H9 (cell line): Measurements from ENCODE around the gene SAMD14. TPM values are rescaled to one million over a fixed set of nuclear protein-coding genes. Genes with fewer than 3 reads are reported as not detected.
A peak's percentile ranks its signal among the peaks of the same experiment; 100 is the strongest.

Experiments
- DNase-seq: peaks from one replicate; pipeline ENCODE4 v3.0.0-alpha.2; 2017
- H2AFZ ChIP-seq: one replicate; pipeline ENCODE4 v1.6.1; 2013; ENCODE audit warnings: mild to moderate bottlenecking, low read length, control low read depth, moderate library complexity
- H2AK5ac ChIP-seq: 2 replicates; pipeline ENCODE4 v1.6.1; 2013; ENCODE audit warnings: low read length, control low read depth, mixed read lengths; ENCODE audit not compliant: insufficient read length
- H2BK120ac ChIP-seq: one replicate; pipeline ENCODE4 v1.6.1; 2013; ENCODE audit warnings: low read depth, mild to moderate bottlenecking, low read length, control low read depth, inconsistent platforms; ENCODE audit not compliant: poor library complexity, severe bottlenecking
- H2BK12ac ChIP-seq: 2 replicates; pipeline ENCODE4 v1.6.1; 2013; ENCODE audit warnings: low read length, control low read depth, mixed read lengths, low read depth; ENCODE audit not compliant: insufficient read length
- H2BK15ac ChIP-seq: 2 replicates; pipeline ENCODE4 v1.6.1; 2013; ENCODE audit warnings: low read depth, low read length, control low read depth
- H2BK20ac ChIP-seq: one replicate; pipeline ENCODE4 v1.6.1; 2013; ENCODE audit warnings: low read depth, mild to moderate bottlenecking, low read length, control low read depth, inconsistent platforms; ENCODE audit not compliant: poor library complexity, severe bottlenecking
- H2BK5ac ChIP-seq: 2 replicates; pipeline ENCODE4 v1.6.1; 2013; ENCODE audit warnings: low read length, control low read depth, mixed read lengths; ENCODE audit not compliant: insufficient read length
- H3K14ac ChIP-seq: 2 replicates; pipeline ENCODE4 v1.6.1; 2013; ENCODE audit warnings: low read length, control low read depth; ENCODE audit not compliant: insufficient read depth
- H3K18ac ChIP-seq: 2 replicates; pipeline ENCODE4 v1.6.1; 2013; ENCODE audit warnings: low read depth, mild to moderate bottlenecking, mixed read lengths, low read length, control low read depth; ENCODE audit not compliant: insufficient read length
- H3K23ac ChIP-seq: 2 replicates; pipeline ENCODE4 v1.6.1; 2013; ENCODE audit warnings: low read length, control low read depth, mixed read lengths, low read depth; ENCODE audit not compliant: insufficient read length
- H3K23me2 ChIP-seq: 2 replicates; pipeline ENCODE4 v1.6.1; 2013; ENCODE audit warnings: low read depth, mild to moderate bottlenecking, mixed read lengths, low read length, control low read depth; ENCODE audit not compliant: insufficient read length, poor library complexity, severe bottlenecking
- H3K27ac ChIP-seq: 2 replicates; pipeline ENCODE4 v1.5.1; 2013; ENCODE audit warnings: low read length, control low read depth, mixed read lengths, low read depth; ENCODE audit not compliant: insufficient read length
- H3K27me3 ChIP-seq: 2 replicates; pipeline ENCODE4 v1.6.1; 2013; ENCODE audit warnings: low read length, control low read depth, inconsistent platforms; ENCODE audit not compliant: insufficient read depth
- H3K4ac ChIP-seq: 2 replicates; pipeline ENCODE4 v1.6.1; 2013; ENCODE audit warnings: low read depth, mild to moderate bottlenecking, control low read depth, inconsistent platforms, low read length, moderate library complexity
- H3K4me1 ChIP-seq: 2 replicates; pipeline ENCODE4 v1.6.1; 2013; ENCODE audit warnings: low read length, control low read depth, inconsistent platforms; ENCODE audit not compliant: insufficient read depth
- H3K4me2 ChIP-seq: 2 replicates; pipeline ENCODE4 v1.6.1; 2013; ENCODE audit warnings: low read length, control low read depth, mixed read lengths; ENCODE audit not compliant: insufficient read length, insufficient read depth
- H3K56ac ChIP-seq: 2 replicates; pipeline ENCODE4 v1.6.1; 2013; ENCODE audit warnings: low read depth, mild to moderate bottlenecking, mixed read lengths, low read length, control low read depth; ENCODE audit not compliant: insufficient read length
- H3K79me1 ChIP-seq: 2 replicates; pipeline ENCODE4 v1.6.1; 2013; ENCODE audit warnings: low read depth, mild to moderate bottlenecking, moderate library complexity, low read length, control low read depth, inconsistent platforms; ENCODE audit not compliant: insufficient read depth, poor library complexity, severe bottlenecking
- H3K79me2 ChIP-seq: 2 replicates; pipeline ENCODE4 v1.6.1; 2013; ENCODE audit warnings: low read length, control low read depth, inconsistent platforms; ENCODE audit not compliant: insufficient read depth
- H3K9ac ChIP-seq: 2 replicates; pipeline ENCODE4 v1.6.1; 2013; ENCODE audit warnings: low read length, control low read depth, mixed read lengths; ENCODE audit not compliant: insufficient read length; ENCODE audit errors: extremely low read depth
- H3K9me3 ChIP-seq: one replicate; pipeline ENCODE4 v1.6.1; 2013; ENCODE audit warnings: low read depth, low read length, inconsistent platforms; ENCODE audit not compliant: control insufficient read depth
- H3T11ph ChIP-seq: one replicate; pipeline ENCODE4 v1.6.1; 2013; ENCODE audit warnings: mild to moderate bottlenecking, low read length, control low read depth, inconsistent platforms
- H4K20me1 ChIP-seq: one replicate; pipeline ENCODE4 v1.6.1; 2013; ENCODE audit not compliant: control insufficient read depth, insufficient read length, insufficient read depth
- H4K5ac ChIP-seq: 2 replicates; pipeline ENCODE4 v1.6.1; 2013; ENCODE audit warnings: low read depth, mild to moderate bottlenecking, mixed read lengths, low read length, control low read depth; ENCODE audit not compliant: insufficient read length
- H4K8ac ChIP-seq: replicated peaks from 2 replicates; pipeline ENCODE4 v1.6.1; 2013; ENCODE audit warnings: low read length, control low read depth, mixed read lengths, low read depth; ENCODE audit not compliant: insufficient read length
- H4K91ac ChIP-seq: 2 replicates; pipeline ENCODE4 v1.6.1; 2013; ENCODE audit warnings: low read depth, mild to moderate bottlenecking, moderate library complexity, mixed read lengths, low read length, control low read depth; ENCODE audit not compliant: insufficient read length
- H3K27ac Mint-ChIP-seq, 3 experiments: 2 replicates in 2 of 3; 3 replicates in 1 of 3; pipeline ENCODE4 v1.8.0; 2020 to 2021; ENCODE audit warnings: mixed read lengths in 3 of 3, mild to moderate bottlenecking in 1 of 3, moderate library complexity in 1 of 3
- H3K27me3 Mint-ChIP-seq: 2 replicates; pipeline ENCODE4 v1.8.0; 2021; ENCODE audit warnings: low read depth, mild to moderate bottlenecking, moderate library complexity, mixed read lengths
- H3K36me3 Mint-ChIP-seq, 3 experiments: 2 replicates in 2 of 3; 3 replicates in 1 of 3; pipeline ENCODE4 v1.8.0; 2020 to 2021; ENCODE audit warnings: low read depth in 3 of 3, mixed read lengths in 3 of 3; ENCODE audit not compliant: insufficient read depth in 1 of 3
- H3K4me1 Mint-ChIP-seq, 2 experiments: 2 replicates each; pipeline ENCODE4 v1.8.0; 2020; ENCODE audit warnings: mixed read lengths in 2 of 2
- H3K4me3 Mint-ChIP-seq, 2 experiments: 2 replicates in 1 of 2; 3 replicates in 1 of 2; pipeline ENCODE4 v1.8.0; 2020 to 2021; ENCODE audit warnings: mild to moderate bottlenecking in 2 of 2, mixed read lengths in 2 of 2, moderate library complexity in 1 of 2
- H3K9me3 Mint-ChIP-seq, 2 experiments: 2 replicates in 1 of 2; 3 replicates in 1 of 2; pipeline ENCODE4 v1.8.0; 2020; ENCODE audit warnings: mild to moderate bottlenecking in 2 of 2, mixed read lengths in 2 of 2, moderate library complexity in 1 of 2
- WGBS: extraction: QIAGEN DNeasy Blood & Tissue Kit; methylation state at CpG from one replicate; pipeline ENCODE4 v1.1.7; 2013; ENCODE audit warnings: missing lambda C conversion rate, low lambda C conversion rate, mixed read lengths; ENCODE audit not compliant: insufficient read length; ENCODE audit errors: extremely low coverage; 5-methylcytosine and 5-hydroxymethylcytosine counted together
- total RNA-seq: library from RNA; stranded (reverse); gene quantifications from 2 replicates; pipeline ENCODE4 v1.2.1, GENCODE V29; 2021
- TF ChIP-seq, protein P1 (sequence below): fragments of 200-600 bp; sonication (generic); conservative IDR thresholded peaks from 3 replicates; pipeline ENCODE4 v1.8.0; 2021; ENCODE audit warnings: antibody characterized with exemption, mild to moderate bottlenecking

SAMD14 gene
- total RNA-seq, 1 experiment from 2014 or later: 5.9 TPM

DNA sequence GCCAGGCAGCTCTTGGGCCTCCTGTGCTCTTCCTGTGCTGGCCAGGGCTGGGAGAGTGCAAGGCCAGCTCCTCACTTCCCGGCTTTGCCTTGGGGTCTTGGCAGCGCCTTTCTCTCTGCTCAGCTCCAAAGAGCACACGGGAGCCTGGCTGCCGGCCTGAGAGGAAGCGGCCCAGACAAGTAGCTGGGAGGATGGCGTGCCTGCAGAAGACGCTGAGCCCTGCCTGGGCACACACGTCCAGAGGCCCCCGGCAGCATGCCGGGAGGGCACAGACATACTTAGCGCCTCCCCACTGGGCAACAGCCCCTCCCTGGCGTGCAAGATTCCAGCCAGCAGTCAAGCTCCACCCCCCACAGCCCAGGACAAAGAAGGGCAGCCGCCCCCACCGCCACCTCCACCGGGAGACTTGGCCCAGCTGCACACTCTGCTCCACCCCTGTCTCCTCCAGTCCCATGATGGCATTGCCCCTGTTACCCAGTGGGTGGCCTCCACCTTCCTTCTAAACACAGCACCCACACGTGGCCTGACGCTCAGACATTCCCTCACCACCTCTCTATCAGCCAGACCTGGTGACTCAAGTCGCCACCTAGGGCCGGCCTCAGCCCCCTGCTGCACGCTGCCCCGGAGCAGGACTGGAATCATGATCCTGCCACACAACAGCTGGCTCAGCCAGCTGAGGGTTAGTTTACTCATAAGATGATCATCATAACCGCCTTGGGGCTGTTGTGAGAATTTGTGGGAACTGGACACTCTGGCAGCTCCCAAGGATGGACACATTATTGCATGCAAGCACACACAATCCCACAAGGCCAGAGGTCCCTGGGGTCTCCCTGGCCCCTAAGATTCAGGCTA is 48.2 kb upstream of the SAMD14 start:
- no peaks in the 10 kb centered on the region for H3K79me1 ChIP-seq
- Mint-ChIP-seq H3K27me3 (peaks cover 3% of the 10 kb centered on the region), H3K36me3 (no peaks in the 10 kb centered on the region), H3K4me1 (peaks cover 35 to 48% of the 10 kb centered on the region in 2 experiments), H3K4me3 (peak overlapping the region; percentile 48 to 51; a peak in 4 of 5 replicates), H3K27ac (peak overlapping the region in 2 of 3 experiments; percentile 3 to 97; a peak in 4 of 7 replicates), H3K9me3 (no peaks in the 10 kb centered on the region; a peak in 1 of 5 replicates)
- H3K4me2 ChIP-seq: peak overlapping the region; percentile 27
- peaks cover 2% of the 10 kb centered on the region; the same call in 1 of the 2 replicates for H3K4me1 ChIP-seq
- peak overlapping the region; percentile 85 for H3K14ac ChIP-seq
- H2AFZ ChIP-seq: no peak overlapping the region
- peaks cover 4% of the 10 kb centered on the region for H3K23me2 ChIP-seq
- no peaks in the 10 kb centered on the region for H3K79me2 ChIP-seq
- H4K20me1 ChIP-seq: no peaks in the 10 kb centered on the region
- no peak overlapping the region for H2BK15ac ChIP-seq
- no peak overlapping the region for H3K56ac ChIP-seq
- peak overlapping the region; percentile 49 for H3K18ac ChIP-seq
- peak; percentile 88 for DNase-seq
- H3K9me3 ChIP-seq: no peaks in the 10 kb centered on the region
- no peak overlapping the region for H3K27ac ChIP-seq
- WGBS: no CpG with 5 or more reads among the region's 22 CpGs
- H3T11ph ChIP-seq: no peak overlapping the region
- no peak overlapping the region for H4K91ac ChIP-seq
- no peak overlapping the region for H3K23ac ChIP-seq
- H3K4ac ChIP-seq: no peak overlapping the region
- H2BK12ac ChIP-seq: no peak overlapping the region
- TF ChIP-seq, protein P1, sequence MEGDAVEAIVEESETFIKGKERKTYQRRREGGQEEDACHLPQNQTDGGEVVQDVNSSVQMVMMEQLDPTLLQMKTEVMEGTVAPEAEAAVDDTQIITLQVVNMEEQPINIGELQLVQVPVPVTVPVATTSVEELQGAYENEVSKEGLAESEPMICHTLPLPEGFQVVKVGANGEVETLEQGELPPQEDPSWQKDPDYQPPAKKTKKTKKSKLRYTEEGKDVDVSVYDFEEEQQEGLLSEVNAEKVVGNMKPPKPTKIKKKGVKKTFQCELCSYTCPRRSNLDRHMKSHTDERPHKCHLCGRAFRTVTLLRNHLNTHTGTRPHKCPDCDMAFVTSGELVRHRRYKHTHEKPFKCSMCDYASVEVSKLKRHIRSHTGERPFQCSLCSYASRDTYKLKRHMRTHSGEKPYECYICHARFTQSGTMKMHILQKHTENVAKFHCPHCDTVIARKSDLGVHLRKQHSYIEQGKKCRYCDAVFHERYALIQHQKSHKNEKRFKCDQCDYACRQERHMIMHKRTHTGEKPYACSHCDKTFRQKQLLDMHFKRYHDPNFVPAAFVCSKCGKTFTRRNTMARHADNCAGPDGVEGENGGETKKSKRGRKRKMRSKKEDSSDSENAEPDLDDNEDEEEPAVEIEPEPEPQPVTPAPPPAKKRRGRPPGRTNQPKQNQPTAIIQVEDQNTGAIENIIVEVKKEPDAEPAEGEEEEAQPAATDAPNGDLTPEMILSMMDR: peak; percentile 62
- H2BK120ac ChIP-seq: no peak overlapping the region
- H4K8ac ChIP-seq: no peak overlapping the region
- H3K9ac ChIP-seq: no peak overlapping the region
- no peaks in the 10 kb centered on the region for H3K27me3 ChIP-seq
- no peak overlapping the region for H2AK5ac ChIP-seq
- H2BK5ac ChIP-seq: no peak overlapping the region
- no peak overlapping the region for H2BK20ac ChIP-seq
- no peak overlapping the region for H4K5ac ChIP-seq
